Hypothalamus (tissue), 51 donors: ENCODE data around the gene PDCD1.
A peak's percentile ranks its signal among the peaks of the same experiment; 100 is the strongest.
"Not testable (repeated sequence)": the region's sequence is repeated elsewhere in the genome, so short reads cannot be mapped to it uniquely, and the experiment has no call there.

ENCODE experiments used
- DNase-seq, 51 donors: peaks; one replicate each; lab custom pipeline; 2025; lab: John Stamatoyannopoulos, UW

PDCD1 gene

DNA sequence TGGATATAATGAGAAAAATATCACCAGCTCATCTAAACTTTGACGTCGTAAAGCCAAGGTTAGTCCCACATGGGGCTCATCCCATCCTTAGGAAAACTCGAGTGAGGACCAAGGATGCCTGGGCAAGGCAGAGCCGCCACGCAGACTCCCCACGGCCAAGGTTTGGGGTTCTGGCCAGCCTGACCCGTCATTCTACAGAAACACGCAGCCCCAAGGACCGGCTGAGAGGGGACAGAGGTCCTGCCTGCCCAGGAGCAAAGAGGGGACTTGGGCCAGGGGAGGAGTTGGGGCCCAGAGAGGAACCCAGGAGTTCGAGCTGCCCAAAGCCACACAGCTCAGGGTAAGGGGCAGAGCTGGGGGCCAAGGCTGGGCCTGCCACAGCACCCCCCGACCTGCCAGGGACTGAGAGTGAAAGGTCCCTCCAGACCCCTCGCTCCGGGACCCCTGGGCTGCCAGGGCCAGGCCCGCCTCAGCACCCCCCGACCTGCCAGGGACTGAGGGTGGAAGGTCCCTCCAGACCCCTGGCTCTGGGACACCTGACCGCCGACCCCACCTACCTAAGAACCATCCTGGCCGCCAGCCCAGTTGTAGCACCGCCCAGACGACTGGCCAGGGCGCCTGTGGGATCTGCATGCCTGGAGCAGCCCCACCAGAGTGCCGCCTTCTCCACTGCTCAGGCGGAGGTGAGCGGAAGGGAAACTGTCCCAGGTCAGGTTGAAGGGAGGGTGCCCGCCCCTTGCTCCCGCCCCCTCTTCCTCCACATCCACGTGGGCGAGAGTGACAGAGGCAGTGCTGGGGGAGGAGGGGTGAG is at the start of gene PDCD1:
Gene PDCD1 (minus strand): TSS at position 689 of the 811 bp plus-strand sequence. CDS start 56 bp downstream, at position 633.
- no peak for DNase-seq

DNA sequence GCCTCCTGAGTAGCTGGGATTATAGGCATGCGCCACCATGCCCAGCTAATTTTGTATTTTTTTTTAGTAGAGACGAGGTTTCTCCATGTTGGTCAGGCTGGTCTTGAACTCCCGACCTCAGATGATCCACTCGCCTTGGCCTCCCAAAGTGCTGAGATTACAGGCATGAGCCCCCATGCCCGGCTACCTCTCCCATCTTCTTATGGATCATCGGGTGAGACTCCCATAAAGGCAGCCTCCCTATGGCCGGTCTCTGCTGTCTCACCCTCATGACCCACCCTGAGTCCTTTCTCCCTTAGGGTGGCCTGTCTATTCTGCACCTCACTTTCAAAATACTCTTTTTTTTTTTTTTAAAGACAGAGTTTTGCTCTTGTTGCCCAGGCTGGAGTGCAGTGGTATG is 49.1 kb upstream of the PDCD1 start:
- not testable (repeated sequence) for DNase-seq

- DNase-seq, result no peak
Measured at GRCh38 chr2:241906826-241907570, 48.3 kb upstream of the PDCD1 start.

GRCh38 chr2:241906378-241906770 is 47.7 kb upstream of the PDCD1 start:
- DNase-seq, result not testable (repeated sequence)

DNA sequence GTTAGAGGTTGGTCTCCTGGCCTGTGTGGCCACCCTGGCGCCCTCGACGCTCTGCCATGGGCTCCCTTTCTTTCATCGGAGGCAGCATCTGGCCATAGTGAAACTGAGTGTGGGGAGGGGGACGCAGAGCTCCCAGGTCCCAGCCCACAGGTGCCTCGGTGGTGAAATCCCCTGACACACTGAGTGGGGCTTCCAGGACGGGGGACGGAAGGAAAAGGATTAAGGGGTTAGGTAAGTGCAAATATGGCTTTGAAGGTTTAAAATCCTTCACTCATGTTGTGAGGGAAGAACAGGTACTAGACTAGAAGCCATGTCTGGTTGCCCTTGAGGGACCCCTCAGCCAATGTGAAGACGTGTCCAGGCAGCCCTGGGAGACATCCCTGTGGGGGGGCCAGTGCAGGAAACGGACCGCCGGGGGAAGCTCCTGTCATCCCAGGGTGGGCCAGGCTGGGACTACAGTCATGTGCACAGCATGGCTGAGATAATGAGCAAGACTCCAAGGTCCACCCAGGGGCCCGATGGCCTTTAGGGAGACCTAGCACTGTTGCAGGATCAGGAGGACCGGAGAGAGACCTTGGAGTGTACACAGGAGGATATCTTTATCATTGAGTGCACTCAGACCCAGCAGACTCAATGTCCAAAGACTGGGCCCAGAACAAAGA is 47.2 kb upstream of the PDCD1 start:
- DNase-seq, result no peak

GRCh38 chr2:241904791-241905710 is 46.4 kb upstream of the PDCD1 start:
- DNase-seq, result no peak

DNA sequence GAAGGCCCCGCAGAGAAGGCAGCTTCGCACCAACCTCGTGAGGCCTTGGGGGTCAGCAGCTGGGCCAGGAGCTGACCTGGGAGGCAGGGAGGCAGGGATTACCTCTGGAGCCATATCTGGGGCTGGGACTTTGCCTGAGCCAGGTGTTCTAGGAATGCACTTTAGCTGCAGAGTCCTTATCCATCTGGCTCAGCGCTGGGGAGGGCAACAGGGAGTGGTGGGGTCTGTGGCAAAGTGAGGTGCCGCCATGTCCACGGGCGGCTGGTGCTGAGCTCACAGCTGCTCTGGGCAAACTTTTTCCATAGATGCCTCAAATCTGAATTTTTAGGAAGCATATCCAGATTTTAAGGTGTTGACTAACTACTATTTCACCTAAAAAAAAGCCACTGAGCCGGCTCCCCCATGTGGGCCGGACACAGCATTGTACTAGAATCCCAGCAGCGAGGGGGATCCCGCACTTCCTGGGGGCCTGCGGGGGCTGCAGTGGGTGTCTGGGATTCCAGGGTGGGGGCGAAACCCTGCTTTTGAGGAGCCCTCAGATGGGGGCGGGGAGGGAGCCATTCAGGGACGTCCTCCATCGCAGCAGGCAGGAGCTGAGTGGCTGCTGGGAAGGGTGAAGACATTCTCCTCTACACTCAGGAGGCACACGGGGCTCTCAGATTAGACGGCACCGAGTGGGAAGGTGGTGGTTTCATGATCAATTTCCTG is 45.5 kb upstream of the PDCD1 start:
- DNase-seq, result no peak

GRCh38 chr2:241903121-241904010 is 44.7 kb upstream of the PDCD1 start:
- DNase-seq, result no peak

DNA sequence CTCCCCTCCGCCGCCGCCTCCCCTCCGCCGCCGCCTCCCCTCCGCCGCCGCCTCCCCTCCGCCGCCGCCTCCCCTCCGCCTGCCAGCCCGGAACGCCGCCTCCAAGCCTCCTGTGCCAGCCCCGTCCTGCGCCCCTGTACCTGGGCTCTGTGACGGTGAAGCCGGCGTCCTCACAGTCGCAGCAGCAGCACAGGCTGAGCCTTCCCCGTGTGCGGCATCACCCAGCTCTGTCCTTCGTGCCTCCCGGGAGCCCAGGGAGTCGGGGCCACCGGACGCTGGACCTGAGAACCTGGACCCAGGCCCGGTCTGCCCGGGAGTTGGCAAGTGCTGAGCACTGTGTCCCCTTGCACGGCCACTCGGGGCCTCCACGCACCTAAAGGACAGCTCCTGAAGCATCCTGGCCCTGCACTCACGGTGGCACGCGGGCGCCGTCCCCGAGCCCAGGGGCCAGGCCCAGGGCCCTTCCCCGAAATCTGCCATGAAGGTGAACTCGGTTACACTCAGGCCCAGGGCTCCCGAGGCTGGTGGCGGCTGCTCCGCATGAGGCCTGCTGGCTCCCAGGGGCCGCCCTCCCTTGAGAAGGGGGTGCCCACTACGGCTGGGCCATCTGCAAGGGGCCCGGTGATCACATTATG is 43.8 kb upstream of the PDCD1 start:
- no peak for DNase-seq

GRCh38 chr2:241901500-241902351 is 43.0 kb upstream of the PDCD1 start:
- DNase-seq, result peak in 2 of 51 donors; percentile 29 to 38

DNA sequence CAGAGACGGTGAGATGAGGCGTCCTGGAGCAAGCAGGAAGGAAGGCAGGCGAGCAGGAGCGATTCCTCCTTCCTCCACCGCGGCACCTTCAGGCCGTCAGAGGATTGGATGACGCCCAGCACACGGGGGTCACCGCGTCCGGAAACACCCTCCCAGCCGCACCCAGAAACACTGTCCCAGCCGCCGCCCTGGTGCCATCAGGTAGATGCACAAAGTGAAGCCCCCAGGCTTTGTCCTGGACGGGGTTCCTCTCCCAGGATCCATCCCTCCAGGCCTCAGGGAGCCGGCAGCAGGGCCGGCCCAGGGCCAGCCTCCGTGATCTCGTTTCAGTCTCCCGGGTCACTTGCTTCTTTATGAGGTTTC is 42.3 kb upstream of the PDCD1 start:
- no peak for DNase-seq

GRCh38 chr2:241900251-241901017 is 41.7 kb upstream of the PDCD1 start:
- no peak for DNase-seq

GRCh38 chr2:241898463-241899270 is 40.0 kb upstream of the PDCD1 start:
- no peak for DNase-seq

DNA sequence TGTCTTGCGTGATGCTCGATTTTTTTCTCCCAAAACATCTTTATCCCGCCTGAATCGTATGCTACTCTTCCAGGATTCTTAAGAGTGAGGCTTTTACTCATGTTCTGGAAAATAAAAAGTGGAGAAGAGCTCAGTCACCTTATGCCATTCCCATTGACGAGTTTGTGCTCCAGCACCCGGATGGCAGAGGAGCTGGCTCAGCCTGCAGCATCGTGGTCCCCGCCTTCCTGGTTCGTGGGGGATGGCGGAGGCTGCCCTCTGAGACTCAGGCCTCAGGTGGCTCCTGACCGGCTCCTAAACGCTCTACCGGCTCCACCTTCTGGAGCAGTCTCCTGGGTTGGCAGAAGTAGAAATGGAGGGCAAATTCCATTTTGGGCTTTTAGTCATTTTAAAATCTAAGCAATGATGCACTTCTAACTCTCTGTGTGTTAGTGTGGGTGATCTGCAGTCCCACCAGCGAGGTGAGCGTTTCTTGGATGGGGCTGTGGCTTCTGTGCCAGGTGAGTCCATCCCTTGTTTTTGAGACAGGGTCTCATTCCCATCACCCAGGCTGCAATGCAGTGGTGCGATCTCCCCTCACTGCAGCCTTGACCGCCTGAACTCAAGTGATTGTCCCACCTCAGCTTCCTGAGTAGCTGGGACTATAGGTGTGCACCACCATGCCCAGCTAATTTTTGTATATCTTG is 38.7 kb upstream of the PDCD1 start:
- no peak for DNase-seq

DNA sequence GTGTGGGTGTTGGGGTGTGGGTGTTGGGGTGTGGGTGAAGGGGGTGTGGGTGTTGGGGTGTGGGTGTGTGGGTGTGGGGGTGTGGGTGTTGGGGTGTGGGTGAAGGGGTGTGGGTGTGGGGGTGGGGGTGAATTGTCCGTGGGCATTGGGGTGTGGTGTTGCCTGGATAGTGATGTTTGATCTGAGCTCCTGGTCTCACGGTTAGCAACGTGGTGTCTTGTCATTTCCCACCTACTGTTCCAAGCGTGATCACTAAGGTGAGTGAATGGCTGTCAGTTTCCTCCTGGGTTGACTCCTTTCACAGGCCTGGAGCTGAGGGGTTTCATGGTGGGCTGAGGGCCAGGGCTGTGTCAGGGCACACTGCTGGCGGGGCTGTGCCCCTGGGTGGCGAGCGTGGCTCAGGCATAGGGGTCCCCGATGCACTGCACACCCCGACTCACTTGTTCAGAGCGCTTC is 38.1 kb upstream of the PDCD1 start:
- DNase-seq, result no peak
